ENCODE results near the gene ENPP3.

DNA sequence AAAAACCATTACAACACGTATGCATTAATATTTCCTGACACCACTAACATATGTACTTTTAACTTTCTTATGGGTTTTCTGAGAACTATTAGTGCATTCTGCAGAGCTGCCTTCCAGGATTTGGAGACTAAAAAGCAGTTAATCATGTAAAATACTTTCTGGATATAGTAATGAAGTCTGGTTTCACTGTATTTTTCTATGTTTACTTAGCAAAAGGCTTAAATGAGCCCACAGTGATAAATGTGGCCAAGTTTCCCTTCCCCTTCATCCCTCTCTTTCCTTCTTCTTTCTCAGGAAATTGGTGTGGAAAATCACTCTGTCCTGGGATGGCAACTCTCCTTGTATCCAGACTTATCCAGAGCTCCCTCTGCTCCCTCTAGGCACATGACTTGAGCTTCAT is 141.1 kb downstream of the ENPP3 start:
- no peak for TF ChIP-seq POLR2A (IDR thresholded peaks at IDR 0.05)
- TF ChIP-seq, protein P1, sequence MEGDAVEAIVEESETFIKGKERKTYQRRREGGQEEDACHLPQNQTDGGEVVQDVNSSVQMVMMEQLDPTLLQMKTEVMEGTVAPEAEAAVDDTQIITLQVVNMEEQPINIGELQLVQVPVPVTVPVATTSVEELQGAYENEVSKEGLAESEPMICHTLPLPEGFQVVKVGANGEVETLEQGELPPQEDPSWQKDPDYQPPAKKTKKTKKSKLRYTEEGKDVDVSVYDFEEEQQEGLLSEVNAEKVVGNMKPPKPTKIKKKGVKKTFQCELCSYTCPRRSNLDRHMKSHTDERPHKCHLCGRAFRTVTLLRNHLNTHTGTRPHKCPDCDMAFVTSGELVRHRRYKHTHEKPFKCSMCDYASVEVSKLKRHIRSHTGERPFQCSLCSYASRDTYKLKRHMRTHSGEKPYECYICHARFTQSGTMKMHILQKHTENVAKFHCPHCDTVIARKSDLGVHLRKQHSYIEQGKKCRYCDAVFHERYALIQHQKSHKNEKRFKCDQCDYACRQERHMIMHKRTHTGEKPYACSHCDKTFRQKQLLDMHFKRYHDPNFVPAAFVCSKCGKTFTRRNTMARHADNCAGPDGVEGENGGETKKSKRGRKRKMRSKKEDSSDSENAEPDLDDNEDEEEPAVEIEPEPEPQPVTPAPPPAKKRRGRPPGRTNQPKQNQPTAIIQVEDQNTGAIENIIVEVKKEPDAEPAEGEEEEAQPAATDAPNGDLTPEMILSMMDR (IDR thresholded peaks at IDR 0.05), result no peak
- TF ChIP-seq POLR2AphosphoS5 (IDR thresholded peaks at IDR 0.05), result no peak
